HUES48 (cell line): ENCODE measurements around the gene ATP1A2.
"Not testable (repeated sequence)": the region's sequence is repeated elsewhere in the genome, so short reads cannot be mapped to it uniquely, and the experiment has no call there.

ENCODE experiments used
- H3K27ac ChIP-seq: one replicate; pipeline ENCODE4 v1.7.0; 2013; ENCODE audit warnings: low read depth, low read length, inconsistent platforms
- H3K27me3 ChIP-seq: 2 replicates; pipeline ENCODE4 v1.6.1; 2013; ENCODE audit warnings: mild to moderate bottlenecking, low read length; ENCODE audit not compliant: control insufficient read depth, insufficient read depth
- H3K36me3 ChIP-seq: 2 replicates; pipeline ENCODE4 v1.6.1; 2013; ENCODE audit warnings: low read length; ENCODE audit not compliant: control insufficient read depth, insufficient read depth
- H3K4me1 ChIP-seq: 2 replicates; pipeline ENCODE4 v1.6.1; 2013; ENCODE audit warnings: mild to moderate bottlenecking, low read length; ENCODE audit not compliant: control insufficient read depth, insufficient read depth
- H3K4me3 ChIP-seq: 2 replicates; pipeline ENCODE4 v1.5.1; 2013; ENCODE audit warnings: mild to moderate bottlenecking, low read depth, low read length
- H3K9ac ChIP-seq: 2 replicates; pipeline ENCODE4 v1.6.1; 2013; ENCODE audit warnings: mild to moderate bottlenecking, low read depth, low read length, moderate library complexity
- H3K9me3 ChIP-seq: 2 replicates; pipeline ENCODE4 v1.6.1; 2013; ENCODE audit warnings: low read length; ENCODE audit not compliant: control insufficient read depth, insufficient read depth

ATP1A2 gene

DNA sequence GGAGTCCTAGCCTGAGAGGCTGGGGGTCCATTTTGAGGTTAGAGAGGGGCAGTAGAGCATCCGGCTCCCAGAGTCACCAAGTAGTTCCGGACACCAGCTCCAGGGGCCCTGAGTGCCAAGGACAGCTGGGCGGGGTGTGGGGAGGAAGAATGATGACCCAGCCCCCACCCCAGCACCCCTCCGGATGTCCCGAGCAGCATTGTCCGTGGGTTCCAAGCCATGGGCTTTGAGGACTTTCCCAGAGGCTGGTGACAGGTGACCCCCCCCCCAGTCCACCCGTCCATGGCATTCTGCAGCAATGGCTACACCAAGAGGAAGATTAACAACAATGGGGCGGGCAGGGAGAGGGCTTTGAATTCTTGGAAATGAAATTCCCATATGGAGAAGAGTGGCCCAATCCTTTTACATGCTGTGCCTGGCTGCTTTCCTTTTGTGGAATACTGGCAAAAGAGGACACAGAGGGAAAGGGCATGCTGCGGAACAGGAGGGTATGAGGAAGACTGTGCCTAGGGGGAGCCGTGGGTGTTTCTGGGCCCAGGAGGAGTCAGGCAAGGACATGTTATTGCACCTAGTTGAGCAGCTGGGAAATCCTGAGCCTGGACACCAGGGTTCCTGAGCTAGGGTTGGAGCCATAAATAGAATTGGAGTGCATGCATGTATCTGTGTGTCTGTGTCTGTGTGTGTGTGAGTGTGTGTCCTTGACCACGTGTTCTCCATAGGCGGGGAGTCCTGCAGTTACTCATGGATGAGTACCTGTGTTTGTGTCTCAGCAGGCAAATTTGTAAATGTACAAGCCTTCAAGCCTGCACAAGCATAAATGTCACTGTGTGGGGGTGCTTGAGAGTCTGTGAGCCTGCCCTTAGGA, 956 bp downstream of the ATP1A2 start:
- H3K27me3 ChIP-seq, result no peaks in the 10 kb centered on the region
- peaks cover 8% of the 10 kb centered on the region for H3K36me3 ChIP-seq
- no peaks in the 10 kb centered on the region for H3K9me3 ChIP-seq
- H3K4me1 ChIP-seq, result peaks cover 43% of the 10 kb centered on the region
- H3K4me3 ChIP-seq, result peak overlapping the region; percentile 58; the same call in 1 of the 2 replicates
- H3K9ac ChIP-seq, result no peak overlapping the region
- no peak overlapping the region for H3K27ac ChIP-seq

DNA sequence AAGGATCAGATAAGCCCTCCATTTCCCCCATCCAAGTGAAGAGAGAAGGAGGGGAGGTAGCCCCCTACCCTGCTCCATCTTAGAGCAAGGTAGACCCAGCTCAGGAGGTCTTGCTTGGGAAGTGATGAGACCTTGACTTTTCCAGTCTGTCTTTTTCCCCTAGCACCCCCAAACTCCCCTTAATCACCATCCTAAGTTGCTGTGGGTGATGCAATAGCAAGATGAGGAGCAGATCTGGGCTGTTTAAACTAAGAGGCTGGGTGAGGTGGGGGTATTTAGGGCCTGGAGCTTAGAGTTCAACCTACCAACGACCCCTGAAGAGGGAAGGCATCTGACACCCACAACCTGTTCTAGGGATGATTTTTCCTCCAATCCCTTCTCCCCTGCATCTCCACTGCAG, 1.7 kb downstream of the ATP1A2 start:
- Histone ChIP-seq H3K9me3 (no peaks in the 10 kb centered on the region), H3K27me3 (no peaks in the 10 kb centered on the region), H3K4me1 (peaks cover 43% of the 10 kb centered on the region), H3K27ac (no peak overlapping the region), H3K9ac (no peak overlapping the region), H3K4me3 (no peak overlapping the region), H3K36me3 (peaks cover 8% of the 10 kb centered on the region)

DNA sequence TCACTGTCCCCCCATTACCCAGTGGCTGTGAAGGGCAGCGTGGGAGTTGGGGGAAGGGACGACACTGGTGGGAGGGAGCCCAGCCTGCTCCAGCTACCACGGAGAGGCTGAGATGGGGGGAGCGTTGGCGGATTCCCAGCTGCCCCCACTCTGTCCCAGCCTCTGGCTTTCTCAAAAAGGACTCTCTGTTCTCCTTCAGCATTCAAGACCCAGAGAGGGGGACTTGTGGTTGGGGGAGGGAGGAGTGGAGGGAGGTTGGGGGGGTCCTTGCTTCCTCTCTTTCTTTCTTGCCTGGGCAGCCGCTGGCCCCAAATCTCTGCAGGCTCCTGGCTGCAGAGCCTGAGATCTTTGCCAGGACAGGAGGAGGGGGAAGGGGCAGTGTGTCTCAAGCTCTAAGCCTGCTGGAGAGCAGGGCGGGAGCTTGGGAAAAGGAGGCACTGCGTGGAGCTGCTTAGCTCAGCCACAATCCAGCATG, 2.2 kb downstream of the ATP1A2 start:
- Histone ChIP-seq H3K4me3 (no peak overlapping the region), H3K4me1 (peaks cover 43% of the 10 kb centered on the region), H3K36me3 (peaks cover 8% of the 10 kb centered on the region), H3K9ac (no peak overlapping the region), H3K27ac (no peak overlapping the region), H3K27me3 (no peaks in the 10 kb centered on the region), H3K9me3 (no peaks in the 10 kb centered on the region)

DNA sequence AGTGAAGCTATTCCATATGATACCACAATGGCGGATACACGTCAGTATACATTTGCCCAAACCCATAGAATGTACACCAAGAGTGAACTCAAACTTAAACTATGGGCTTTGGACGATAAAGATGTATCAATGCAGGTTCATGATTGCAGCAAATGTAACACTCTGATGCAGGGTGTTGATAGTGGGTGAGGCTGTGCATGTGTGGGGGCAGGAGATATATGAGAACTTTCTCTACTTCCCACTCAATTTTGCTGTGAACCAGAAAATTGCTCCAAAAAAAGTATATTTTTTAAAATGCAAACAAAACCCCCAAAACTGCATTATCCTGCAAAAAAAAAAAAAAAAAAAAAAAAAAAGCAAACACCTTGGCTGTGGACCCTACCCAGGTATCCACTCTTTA, 3.4 kb downstream of the ATP1A2 start:
- H3K4me3 ChIP-seq, result no peak overlapping the region
- no peak overlapping the region for H3K27ac ChIP-seq
- H3K4me1 ChIP-seq, result peaks cover 34% of the 10 kb centered on the region
- no peaks in the 10 kb centered on the region for H3K9me3 ChIP-seq
- peaks cover 10% of the 10 kb centered on the region for H3K36me3 ChIP-seq
- H3K9ac ChIP-seq, result no peak overlapping the region
- H3K27me3 ChIP-seq, result no peaks in the 10 kb centered on the region

DNA sequence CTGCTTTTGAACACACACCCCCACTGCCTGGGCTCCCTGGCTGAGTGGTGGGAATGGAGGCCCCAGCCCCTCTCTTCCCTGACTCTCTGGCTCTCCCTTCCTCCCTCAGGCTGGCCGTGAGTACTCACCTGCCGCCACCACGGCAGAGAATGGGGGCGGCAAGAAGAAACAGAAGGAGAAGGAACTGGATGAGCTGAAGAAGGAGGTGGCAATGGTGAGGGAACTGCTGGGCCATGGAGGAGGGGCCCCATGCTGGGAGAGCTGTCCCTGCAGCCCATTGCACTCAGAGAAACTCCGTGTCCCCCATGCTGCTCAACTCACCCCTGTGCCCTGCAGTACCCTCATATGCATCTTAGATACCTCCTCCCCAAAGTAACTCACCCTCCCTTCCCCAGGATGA, 5.2 kb downstream of the ATP1A2 start:
- H3K4me1 ChIP-seq, result peaks cover 26% of the 10 kb centered on the region
- no peaks in the 10 kb centered on the region for H3K9me3 ChIP-seq
- H3K27me3 ChIP-seq, result no peaks in the 10 kb centered on the region
- no peak overlapping the region for H3K9ac ChIP-seq
- no peak overlapping the region for H3K4me3 ChIP-seq
- H3K36me3 ChIP-seq, result peaks cover 28% of the 10 kb centered on the region
- H3K27ac ChIP-seq, result no peak overlapping the region

DNA sequence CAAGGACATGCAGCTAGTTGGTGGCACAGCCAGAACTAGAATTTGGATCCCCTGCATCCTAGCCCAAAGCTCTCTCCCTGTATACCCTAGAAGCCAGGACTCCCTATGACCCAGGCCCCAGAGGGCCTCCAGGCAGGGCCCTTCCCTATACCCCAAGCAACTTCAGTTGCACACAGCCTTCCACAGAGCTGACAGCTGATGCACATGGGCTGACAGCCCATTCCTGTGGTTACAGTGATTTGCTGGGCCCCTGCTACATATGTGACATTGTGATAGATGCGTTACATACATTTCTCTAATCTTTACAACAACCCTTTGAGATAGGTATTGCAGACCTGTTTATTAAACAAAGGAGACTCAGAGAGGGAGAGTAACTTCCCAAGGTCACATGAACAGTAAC, 5.8 kb downstream of the ATP1A2 start:
- Histone ChIP-seq H3K9ac (no peak overlapping the region), H3K36me3 (peaks cover 33% of the 10 kb centered on the region), H3K4me3 (no peak overlapping the region), H3K9me3 (no peaks in the 10 kb centered on the region), H3K27ac (no peak overlapping the region), H3K27me3 (no peaks in the 10 kb centered on the region), H3K4me1 (peaks cover 21% of the 10 kb centered on the region)

DNA sequence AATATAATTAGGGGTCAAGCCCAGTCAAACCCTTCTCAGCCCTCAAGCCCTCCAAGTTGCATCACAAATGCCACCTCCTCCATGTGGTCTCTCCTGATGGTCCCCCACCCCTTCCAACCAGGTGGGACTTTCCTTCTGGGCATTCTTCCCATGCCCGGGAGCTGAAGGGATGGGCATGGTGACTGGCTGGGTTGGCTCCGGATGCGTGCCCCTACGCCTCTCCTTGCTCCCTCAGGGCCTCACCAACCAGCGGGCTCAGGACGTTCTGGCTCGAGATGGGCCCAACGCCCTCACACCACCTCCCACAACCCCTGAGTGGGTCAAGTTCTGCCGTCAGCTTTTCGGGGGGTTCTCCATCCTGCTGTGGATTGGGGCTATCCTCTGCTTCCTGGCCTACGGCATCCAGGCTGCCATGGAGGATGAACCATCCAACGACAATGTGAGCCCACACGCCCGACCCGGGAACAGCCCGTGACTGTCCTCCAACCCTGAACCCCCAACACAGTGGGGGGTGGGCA, 7.5 kb downstream of the ATP1A2 start:
- Histone ChIP-seq H3K4me1 (peaks cover 9% of the 10 kb centered on the region; the same call in 1 of the 2 replicates), H3K36me3 (peaks cover 46% of the 10 kb centered on the region), H3K27me3 (no peaks in the 10 kb centered on the region), H3K27ac (no peak overlapping the region), H3K4me3 (no peak overlapping the region), H3K9ac (no peak overlapping the region), H3K9me3 (no peaks in the 10 kb centered on the region)

DNA sequence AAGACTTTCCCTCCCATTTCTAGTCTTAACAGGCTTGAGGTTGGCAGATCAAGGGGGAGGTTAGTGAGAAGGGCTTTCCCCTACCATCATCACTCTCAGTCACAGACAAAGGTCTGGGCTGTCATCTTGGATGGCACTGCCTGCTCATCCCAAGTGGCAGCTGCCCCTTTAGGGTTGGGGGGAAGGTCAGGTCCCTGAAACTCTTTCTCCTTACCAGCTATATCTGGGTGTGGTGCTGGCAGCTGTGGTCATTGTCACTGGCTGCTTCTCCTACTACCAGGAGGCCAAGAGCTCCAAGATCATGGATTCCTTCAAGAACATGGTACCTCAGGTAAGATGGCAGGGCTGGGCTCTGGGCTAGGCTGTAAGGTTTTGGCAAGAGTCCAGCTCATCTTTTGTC, 8.2 kb downstream of the ATP1A2 start:
- peaks cover 53% of the 10 kb centered on the region for H3K36me3 ChIP-seq

DNA sequence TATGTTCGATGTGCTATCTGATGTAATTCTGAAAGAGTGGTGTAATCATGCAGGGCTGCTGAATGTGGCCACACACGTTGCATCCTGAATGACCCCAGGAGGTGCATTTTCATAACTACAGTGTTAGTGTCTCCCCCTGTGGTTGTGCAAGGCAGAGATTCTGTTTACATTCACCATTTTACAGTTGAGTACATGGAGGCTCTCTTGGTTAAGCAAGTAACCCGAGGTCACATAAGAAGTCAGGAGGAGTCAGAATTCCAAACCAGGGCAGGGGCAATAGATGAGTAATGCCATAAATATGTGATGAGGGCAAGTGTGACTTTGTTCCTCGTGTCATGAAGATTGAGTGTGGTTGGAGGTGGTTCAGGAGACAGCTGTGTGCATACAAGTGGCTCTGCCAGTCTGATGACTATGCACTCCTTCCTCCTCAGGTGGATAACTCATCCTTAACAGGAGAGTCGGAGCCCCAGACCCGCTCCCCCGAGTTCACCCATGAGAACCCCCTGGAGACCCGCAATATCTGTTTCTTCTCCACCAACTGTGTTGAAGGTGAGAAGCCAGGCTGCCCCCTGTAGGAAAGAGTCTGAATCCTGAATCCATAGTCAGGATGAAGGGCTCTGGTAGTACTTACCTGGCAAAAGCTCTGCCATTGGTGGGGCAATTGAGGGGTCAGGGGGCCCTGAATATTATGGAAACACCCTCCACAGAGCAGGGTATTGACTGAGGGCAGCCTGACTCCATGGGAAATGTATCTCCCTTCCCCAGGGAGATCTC, 9.3 kb downstream of the ATP1A2 start:
- Histone ChIP-seq H3K4me1 (peaks cover 9% of the 10 kb centered on the region; the same call in 1 of the 2 replicates), H3K4me3 (no peak overlapping the region), H3K27ac (no peak overlapping the region), H3K27me3 (no peaks in the 10 kb centered on the region), H3K9ac (no peak overlapping the region), H3K9me3 (no peaks in the 10 kb centered on the region), H3K36me3 (peaks cover 65% of the 10 kb centered on the region)

More for the DNA sequence above, 8.2 kb downstream of the ATP1A2 start:
- Histone ChIP-seq H3K27me3 (no peaks in the 10 kb centered on the region), H3K27ac (no peak overlapping the region), H3K9me3 (no peaks in the 10 kb centered on the region), H3K4me3 (no peak overlapping the region), H3K4me1 (peaks cover 9% of the 10 kb centered on the region; the same call in 1 of the 2 replicates), H3K9ac (no peak overlapping the region)

DNA sequence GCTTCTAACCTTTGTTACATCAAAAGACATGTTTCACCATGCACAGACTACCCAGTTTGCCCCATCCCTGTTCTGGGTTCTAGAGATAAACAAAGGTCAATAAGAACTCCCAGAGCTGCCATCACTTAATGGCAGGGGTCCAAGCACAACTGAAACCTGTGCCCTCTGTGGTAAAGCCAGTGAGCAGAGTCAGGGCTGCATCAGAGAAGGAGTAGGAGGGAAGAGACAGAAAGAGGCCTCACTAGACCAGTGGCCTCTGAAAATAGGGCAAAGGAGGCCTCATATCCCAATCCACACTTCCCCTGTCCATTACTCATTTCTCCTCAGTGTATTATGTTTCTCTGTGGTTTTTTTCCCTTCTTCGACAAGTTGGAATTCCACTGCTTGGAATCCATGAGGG, 10.2 kb downstream of the ATP1A2 start:
- H3K27ac ChIP-seq, result no peak overlapping the region
- peaks cover 72% of the 10 kb centered on the region for H3K36me3 ChIP-seq
- H3K9me3 ChIP-seq, result no peaks in the 10 kb centered on the region
- H3K4me1 ChIP-seq, result peaks cover 9% of the 10 kb centered on the region; the same call in 1 of the 2 replicates
- H3K9ac ChIP-seq, result no peak overlapping the region
- no peaks in the 10 kb centered on the region for H3K27me3 ChIP-seq
- no peak overlapping the region for H3K4me3 ChIP-seq

DNA sequence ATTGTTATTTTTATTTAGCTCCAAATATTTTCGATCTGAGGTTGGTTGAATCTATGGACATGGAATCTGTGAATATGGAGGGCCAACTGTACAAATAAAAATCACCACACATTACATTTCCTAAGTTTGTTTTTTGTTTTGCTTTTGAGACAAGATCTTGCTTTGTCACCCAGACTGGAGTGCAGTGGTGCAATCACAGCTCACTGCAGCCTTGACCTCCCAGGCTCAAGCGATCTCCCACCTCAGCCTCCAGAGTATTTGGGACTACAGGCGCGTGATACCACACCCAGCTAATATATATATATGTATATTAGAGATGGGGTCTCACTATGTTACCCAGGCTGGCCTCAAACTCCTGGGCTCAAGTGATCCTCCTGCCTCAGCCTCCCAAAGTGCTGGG, 10.8 kb downstream of the ATP1A2 start:
- H3K27ac ChIP-seq, H3K9me3 ChIP-seq, H3K27me3 ChIP-seq, H3K4me1 ChIP-seq, H3K4me3 ChIP-seq, H3K9ac ChIP-seq: not testable (repeated sequence)
- H3K36me3 ChIP-seq, result peaks cover 72% of the 10 kb centered on the region
